HL-60 (cell line): Measurements from ENCODE around the gene CCDC144A.

Experiments
- GABPA ChIP-seq: IDR thresholded peaks from 2 replicates; pipeline ENCODE4 v1.6.1; 2012; ENCODE audit warnings: low read depth
- POLR2AphosphoS5 ChIP-seq: IDR thresholded peaks from 2 replicates; pipeline ENCODE4 v1.6.1; 2012; ENCODE audit warnings: low read depth
- TF ChIP-seq, protein P1 (sequence below): IDR thresholded peaks from one replicate; pipeline ENCODE4 v1.5.1; 2011; ENCODE audit warnings: low read length, control low read depth, inconsistent platforms; ENCODE audit not compliant: insufficient read depth
- TF ChIP-seq, protein P2 (sequence below): IDR thresholded peaks from 2 replicates; pipeline ENCODE4 v1.6.1; 2012; ENCODE audit warnings: low read depth; ENCODE audit not compliant: insufficient replicate concordance

- TF ChIP-seq, protein P1, sequence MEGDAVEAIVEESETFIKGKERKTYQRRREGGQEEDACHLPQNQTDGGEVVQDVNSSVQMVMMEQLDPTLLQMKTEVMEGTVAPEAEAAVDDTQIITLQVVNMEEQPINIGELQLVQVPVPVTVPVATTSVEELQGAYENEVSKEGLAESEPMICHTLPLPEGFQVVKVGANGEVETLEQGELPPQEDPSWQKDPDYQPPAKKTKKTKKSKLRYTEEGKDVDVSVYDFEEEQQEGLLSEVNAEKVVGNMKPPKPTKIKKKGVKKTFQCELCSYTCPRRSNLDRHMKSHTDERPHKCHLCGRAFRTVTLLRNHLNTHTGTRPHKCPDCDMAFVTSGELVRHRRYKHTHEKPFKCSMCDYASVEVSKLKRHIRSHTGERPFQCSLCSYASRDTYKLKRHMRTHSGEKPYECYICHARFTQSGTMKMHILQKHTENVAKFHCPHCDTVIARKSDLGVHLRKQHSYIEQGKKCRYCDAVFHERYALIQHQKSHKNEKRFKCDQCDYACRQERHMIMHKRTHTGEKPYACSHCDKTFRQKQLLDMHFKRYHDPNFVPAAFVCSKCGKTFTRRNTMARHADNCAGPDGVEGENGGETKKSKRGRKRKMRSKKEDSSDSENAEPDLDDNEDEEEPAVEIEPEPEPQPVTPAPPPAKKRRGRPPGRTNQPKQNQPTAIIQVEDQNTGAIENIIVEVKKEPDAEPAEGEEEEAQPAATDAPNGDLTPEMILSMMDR: no peak
- TF ChIP-seq POLR2AphosphoS5: no peak
- TF ChIP-seq, protein P2, sequence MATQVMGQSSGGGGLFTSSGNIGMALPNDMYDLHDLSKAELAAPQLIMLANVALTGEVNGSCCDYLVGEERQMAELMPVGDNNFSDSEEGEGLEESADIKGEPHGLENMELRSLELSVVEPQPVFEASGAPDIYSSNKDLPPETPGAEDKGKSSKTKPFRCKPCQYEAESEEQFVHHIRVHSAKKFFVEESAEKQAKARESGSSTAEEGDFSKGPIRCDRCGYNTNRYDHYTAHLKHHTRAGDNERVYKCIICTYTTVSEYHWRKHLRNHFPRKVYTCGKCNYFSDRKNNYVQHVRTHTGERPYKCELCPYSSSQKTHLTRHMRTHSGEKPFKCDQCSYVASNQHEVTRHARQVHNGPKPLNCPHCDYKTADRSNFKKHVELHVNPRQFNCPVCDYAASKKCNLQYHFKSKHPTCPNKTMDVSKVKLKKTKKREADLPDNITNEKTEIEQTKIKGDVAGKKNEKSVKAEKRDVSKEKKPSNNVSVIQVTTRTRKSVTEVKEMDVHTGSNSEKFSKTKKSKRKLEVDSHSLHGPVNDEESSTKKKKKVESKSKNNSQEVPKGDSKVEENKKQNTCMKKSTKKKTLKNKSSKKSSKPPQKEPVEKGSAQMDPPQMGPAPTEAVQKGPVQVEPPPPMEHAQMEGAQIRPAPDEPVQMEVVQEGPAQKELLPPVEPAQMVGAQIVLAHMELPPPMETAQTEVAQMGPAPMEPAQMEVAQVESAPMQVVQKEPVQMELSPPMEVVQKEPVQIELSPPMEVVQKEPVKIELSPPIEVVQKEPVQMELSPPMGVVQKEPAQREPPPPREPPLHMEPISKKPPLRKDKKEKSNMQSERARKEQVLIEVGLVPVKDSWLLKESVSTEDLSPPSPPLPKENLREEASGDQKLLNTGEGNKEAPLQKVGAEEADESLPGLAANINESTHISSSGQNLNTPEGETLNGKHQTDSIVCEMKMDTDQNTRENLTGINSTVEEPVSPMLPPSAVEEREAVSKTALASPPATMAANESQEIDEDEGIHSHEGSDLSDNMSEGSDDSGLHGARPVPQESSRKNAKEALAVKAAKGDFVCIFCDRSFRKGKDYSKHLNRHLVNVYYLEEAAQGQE: no peak
- no peak for TF ChIP-seq GABPA
Measured at GRCh38 chr17:16676676-16677268, 13.3 kb upstream of the CCDC144A start.
